Suppressor macrophage treated with lipopolysaccharide for 4 hours (primary cell): ENCODE measurements around the gene IDH3G.

Source experiments
- DNase-seq: peaks from one replicate; pipeline ENCODE4 v3.0.0-alpha.2; 2020

IDH3G gene

GRCh38 chrX:153814591-153815315 lies 20.6 kb upstream of the IDH3G start:
- no peak for DNase-seq

DNA sequence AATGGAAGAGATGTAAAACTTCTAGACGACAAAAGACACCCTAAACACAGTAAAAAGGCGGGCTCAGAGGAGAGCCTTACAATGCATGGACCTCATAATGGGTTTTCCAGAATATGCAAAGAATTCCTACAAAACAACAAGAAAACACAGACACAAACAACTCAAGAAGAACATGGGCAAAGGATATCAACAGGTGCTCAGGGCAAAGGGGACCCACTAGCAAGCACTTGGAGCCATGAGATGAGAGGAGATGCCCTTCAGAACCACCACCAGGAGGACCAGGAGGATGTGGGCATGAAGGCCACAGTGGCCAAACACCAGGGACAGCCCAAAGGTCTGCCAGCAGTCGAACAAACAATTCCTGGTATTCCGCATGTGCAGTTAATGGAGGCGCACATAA lies 19.0 kb upstream of the IDH3G start:
- DNase-seq, result no peak

DNA sequence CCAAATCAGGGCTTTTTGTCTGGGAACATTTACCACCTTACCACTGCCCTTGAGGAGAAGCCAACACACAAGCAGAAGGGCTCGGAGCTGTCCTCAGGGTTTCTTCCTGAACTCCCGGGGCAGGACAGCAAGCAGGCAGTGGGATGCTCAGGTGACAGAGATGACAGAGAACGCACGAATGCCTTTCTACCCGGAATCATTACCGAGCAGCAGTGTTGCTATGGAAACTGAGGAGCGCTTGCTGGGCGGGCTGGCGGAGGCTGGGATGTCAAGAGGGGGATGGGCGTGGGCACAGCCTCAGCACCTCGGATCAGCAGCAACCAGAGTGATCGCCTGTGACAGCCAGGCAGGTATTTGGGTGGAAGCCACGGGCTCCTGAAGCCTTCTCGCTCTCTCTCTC lies 18.0 kb upstream of the IDH3G start:
- DNase-seq, result no peak

- no peak for DNase-seq
Measured at GRCh38 chrX:153807976-153808375, 13.8 kb upstream of the IDH3G start.

DNA sequence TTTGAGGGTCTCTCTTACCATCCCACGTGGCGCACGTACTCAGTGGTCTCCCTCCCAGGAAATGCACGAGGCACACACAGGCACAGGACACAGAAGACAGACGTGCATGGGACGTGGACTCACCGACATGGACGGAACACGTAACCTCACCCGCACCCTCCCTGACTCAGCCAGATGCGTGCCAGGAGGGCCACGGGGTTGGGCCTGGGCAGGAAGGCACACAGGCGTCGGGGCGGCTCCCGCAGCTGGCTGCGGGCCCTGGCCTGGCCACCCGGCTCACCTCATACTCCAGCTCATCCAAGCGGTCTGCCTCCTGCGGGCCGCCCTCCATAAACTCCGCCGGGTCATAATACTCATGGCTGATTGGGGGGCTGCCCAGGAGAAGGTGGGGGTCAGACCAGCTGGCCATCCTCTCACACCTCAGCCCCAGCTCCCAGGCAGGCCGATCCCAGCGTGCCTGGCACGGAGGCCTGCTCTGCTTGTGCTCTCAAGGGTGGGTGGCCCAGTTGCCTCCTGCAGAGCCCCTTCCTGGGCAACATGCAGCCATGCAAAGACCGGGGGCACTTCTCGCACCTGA lies 12.9 kb upstream of the IDH3G start:
- DNase-seq, result no peak

DNA sequence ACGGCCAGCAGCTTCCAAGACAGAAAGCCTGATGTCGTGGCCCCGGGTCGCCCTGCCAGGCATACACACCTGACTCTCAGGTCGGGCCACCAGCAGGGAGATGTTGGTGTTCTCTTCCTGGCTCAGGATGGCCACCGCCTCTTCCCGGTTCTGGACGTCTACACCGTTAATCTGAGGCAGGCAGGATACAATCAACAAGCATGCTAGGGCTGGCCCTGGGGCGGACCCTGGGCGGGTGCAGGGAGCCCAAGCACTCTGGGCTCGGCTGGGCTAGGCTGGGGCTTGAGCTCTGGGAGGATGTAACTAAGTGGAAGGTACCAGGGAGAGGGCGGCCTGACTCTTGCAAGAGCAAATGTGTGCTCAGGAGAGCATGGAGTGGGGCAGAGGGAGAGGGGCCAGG lies 11.3 kb upstream of the IDH3G start:
- DNase-seq, result no peak

- DNase-seq, result no peak
Measured at GRCh38 chrX:153804621-153805020, 10.4 kb upstream of the IDH3G start.

DNA sequence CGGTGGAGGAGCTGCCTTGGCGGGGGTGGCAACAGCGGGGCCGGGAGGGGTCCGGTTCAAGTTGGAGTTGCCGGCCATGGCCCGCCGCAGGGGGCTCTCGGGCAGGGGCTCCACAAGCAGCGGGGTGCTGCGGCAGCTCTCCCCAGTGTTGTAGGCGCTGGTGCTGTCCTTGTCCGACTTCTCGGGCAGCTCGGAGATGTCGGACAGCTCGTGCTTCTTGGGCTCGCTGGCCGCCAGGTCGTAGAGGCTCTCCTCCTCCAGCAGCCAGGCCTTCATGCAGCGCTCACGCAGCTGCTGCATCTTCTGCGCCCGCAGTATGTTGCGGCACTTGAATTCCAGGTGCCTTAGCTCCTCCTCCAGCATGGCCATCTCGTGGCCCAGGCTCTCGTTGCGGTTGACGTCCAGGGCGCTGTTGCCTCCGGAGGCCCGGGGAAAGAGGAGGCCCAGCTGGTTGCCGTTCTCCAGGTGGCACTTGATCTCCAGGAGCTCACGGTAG lies 10.0 kb upstream of the IDH3G start:
- DNase-seq, result no peak

GRCh38 chrX:153803211-153804099 lies 9.3 kb upstream of the IDH3G start:
- DNase-seq, result no peak

- DNase-seq, result no peak
Measured at GRCh38 chrX:153802513-153803045, 8.4 kb upstream of the IDH3G start.

DNA sequence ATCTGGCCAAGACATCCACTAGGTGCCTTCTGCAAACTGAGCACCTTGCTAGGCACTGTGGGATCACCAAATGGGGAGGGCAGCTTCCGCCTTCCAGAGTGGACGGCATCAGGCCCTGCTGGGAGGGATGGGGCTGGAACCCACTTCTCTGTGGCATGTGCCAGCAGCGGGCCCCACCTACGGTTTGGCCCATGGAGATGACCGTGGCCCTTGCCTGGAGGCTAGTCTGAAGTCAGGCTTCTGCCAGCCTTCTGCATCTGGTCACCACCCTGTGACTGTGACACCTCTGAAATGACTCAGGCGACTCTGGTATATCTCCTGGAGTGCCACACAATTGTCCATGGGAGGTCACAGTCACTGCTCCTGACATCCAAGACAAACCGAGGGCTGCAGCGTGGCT lies 7.5 kb upstream of the IDH3G start:
- DNase-seq, result peak; percentile 14

DNA sequence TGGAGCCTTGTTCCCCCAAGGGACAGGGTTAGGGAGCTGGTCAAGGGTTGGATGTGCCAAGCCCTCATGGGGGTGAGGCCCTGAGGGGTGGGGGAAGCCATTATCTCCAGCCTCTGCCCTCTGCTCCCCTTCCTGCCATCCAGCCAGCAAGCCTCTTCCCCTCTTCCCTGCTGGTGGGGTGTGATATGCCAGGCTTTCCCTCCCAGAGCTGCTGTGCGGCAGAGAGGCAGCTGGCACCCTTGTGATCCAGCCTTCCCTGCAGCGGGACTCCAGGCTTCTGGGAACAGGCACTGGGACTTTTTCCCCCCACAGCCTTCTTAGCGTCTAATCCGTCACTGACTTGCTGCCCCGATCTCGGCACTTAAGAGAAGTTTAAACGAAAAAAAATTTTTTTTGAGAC lies 6.6 kb upstream of the IDH3G start:
- DNase-seq, result no peak

GRCh38 chrX:153800177-153800722 lies 6.1 kb upstream of the IDH3G start:
- no peak for DNase-seq

GRCh38 chrX:153799326-153799725 lies 5.2 kb upstream of the IDH3G start:
- DNase-seq, result no peak

DNA sequence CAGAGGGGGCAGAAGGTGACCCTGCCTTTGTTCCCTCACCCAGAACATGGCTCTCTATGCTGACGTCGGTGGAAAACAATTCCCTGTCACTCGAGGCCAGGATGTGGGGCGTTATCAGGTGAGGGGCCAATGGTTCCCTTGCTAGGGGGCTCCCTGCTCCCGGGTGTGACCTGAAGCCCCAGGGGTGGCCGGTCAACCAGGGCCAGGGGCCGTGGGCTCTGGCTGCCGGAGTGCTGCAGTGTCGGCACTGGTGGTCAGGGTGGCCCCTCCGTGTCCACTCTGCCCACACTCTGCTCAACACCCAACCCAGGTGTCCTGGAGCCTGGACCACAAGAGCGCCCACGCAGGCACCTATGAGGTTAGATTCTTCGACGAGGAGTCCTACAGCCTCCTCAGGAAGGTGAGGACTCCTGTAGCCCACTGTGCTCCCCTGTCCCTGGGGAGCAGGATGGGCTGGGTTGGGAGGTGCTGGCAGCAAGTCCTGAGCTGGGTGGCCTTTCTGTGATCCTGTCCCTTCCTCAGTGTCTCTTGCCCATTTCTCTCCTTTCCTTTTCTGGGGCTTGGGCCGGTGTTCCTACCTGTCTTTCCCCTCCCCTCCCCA lies 3.3 kb upstream of the IDH3G start:
- DNase-seq, result no peak

DNA sequence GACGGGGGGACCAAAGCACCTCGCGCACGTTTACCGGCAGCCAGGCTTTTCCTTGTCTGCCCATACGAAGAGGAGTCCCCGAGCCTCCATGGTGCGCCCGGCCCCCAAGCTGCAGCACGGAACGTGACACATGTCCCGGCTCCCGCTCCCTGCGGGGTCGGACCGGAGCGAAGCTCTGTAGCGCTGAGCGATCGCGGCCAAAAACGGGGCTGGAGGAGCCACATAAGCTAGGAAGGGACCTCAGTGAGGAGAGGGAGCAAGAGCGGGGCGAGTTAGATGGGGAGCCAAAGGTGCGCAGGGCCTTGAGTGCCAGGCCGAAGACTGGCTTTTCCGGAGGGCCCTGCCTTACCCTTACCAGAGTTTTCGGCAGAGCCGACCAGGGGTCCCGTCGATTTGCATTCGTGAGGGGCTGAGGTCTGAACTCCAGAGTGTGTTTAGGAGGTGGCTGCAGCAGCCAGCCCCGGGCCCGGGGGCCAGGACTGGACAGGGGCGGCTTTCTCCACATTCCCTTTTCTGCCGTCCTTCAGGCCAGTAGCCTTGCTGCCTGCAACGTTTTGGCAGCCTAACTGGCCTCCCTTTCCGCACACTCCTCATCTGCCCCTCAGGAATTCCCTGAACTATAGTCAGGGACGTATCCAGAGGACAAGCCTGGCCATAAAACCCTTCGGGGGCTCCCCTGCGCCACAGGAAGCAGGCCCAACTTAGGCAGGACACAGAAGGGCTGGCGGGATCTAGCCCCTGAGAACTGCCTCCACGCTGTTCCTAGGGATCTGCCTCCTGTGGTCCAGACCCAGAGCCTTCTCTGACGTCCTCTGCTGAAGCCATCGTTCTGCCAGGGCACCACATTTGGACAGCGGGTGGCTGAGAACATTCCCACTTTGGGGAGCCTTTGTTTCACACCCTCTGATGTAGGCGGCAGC lies 982 bp upstream of the IDH3G start:
- no peak for DNase-seq

DNA sequence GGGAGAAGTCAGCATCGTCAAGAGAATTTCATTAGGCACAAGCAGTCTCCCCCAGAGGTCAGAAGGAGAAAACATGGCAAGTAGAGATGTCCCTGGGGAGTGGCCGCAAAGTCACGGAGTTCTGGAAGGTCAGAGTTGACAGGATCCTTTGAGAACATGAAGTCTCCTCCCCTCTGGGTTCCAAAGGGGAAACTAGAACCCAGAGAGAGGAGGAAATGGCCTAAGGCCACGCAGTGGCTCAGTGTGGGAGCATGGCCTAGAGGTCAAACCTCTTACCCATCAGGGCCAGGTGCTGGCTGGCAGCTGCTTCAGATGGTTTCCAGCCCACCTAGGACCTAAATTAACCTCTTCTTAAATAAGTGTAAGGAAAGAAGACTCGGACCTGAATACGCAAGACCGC lies 884 bp downstream of the IDH3G start:
- DNase-seq, result peak; percentile 62

GRCh38 chrX:153792368-153792767 lies 1.8 kb downstream of the IDH3G start:
- DNase-seq, result no peak

- DNase-seq, result no peak
Measured at GRCh38 chrX:153791104-153791852, 2.9 kb downstream of the IDH3G start.

GRCh38 chrX:153789654-153790053 lies 4.5 kb downstream of the IDH3G start:
- no peak for DNase-seq

- DNase-seq, result no peak
Measured at GRCh38 chrX:153786669-153787068, 7.5 kb downstream of the IDH3G start.
